ENCODE results near the gene SLX4IP. TPM values are rescaled to one million over a fixed set of nuclear protein-coding genes. Genes with fewer than 3 reads are reported as not detected.
A peak's percentile ranks its signal among the peaks of the same experiment; 100 is the strongest.

SLX4IP gene
- total RNA-seq, 2 experiments from 2014 or later = 4.9 to 5.2 TPM

- H3K4me1 Mint-ChIP-seq (ENCODE audit: low read depth) = peaks cover 38% of the 10 kb centered on the region
- no peak for DNase-seq
- intact Hi-C loops (cut with micrococcal nuclease) = loop anchor here (5.0 to 10.0 kb wide), 3 partner anchors 236 to 936 kb away; no protein-coding TSS in a partner anchor
- no peaks in the 10 kb centered on the region for H3K27me3 Mint-ChIP-seq (ENCODE audit: low read depth)
- H3K27ac Mint-ChIP-seq = no peak overlapping the region
- no peaks in the 10 kb centered on the region for H3K36me3 Mint-ChIP-seq (ENCODE audit: low read depth)
- no peak overlapping the region for H3K4me3 Mint-ChIP-seq
- CTCF ChIA-PET = interaction anchor here (0.6 kb wide), 1 partner anchor 554 kb away, joined by 3 read pairs; no protein-coding TSS in a partner anchor
- H3K9me3 Mint-ChIP-seq = no peaks in the 10 kb centered on the region
These were observed 115.4 kb downstream of the SLX4IP start for GRCh38 chr20:10550204-10551118.

- CTCF ChIA-PET = interaction anchor here (0.5 to 1.2 kb wide), 5 partner anchors 34 to 385 kb away, joined by 3 to 4 read pairs (median 3); no protein-coding TSS in a partner anchor
- no peaks in the 10 kb centered on the region for H3K27me3 Mint-ChIP-seq (ENCODE audit: low read depth)
- H3K9me3 Mint-ChIP-seq = no peaks in the 10 kb centered on the region
- no peaks in the 10 kb centered on the region for H3K36me3 Mint-ChIP-seq (ENCODE audit: low read depth)
- H3K4me3 Mint-ChIP-seq = no peak overlapping the region
- H3K27ac Mint-ChIP-seq = no peak overlapping the region
- intact Hi-C loops (cut with micrococcal nuclease) = loop anchor here (2.0 to 10.0 kb wide), 5 partner anchors 95 to 937 kb away; no protein-coding TSS in a partner anchor
- peak; percentile 66 for DNase-seq
- peaks cover 34% of the 10 kb centered on the region for H3K4me1 Mint-ChIP-seq (ENCODE audit: low read depth)
These were observed 116.9 kb downstream of the SLX4IP start for GRCh38 chr20:10551732-10552724.

- CTCF ChIA-PET = interaction anchor here (0.7 to 0.9 kb wide), 2 partner anchors 33 to 83 kb away, joined by 3 read pairs; no protein-coding TSS in a partner anchor
- H3K36me3 Mint-ChIP-seq (ENCODE audit: low read depth) = peaks cover 2% of the 10 kb centered on the region
- intact Hi-C loops (cut with micrococcal nuclease) = loop anchor here (1.0 to 10.0 kb wide), 8 partner anchors 93 to 991 kb away; partner anchors contain the start of gene SLX4IP
These were observed 118.3 kb downstream of the SLX4IP start for GRCh38 chr20:10553326-10553984.

GRCh38 chr20:10554285-10554684 is 119.2 kb downstream of the SLX4IP start:
- DNase-seq = no peak
- Mint-ChIP-seq H3K27ac (no peak overlapping the region), H3K36me3 (ENCODE audit: low read depth) (peaks cover 2% of the 10 kb centered on the region), H3K27me3 (ENCODE audit: low read depth) (no peaks in the 10 kb centered on the region), H3K4me1 (ENCODE audit: low read depth) (peaks cover 36% of the 10 kb centered on the region), H3K9me3 (no peaks in the 10 kb centered on the region), H3K4me3 (no peak overlapping the region)
- CTCF ChIA-PET = no interaction called here
- intact Hi-C loops (cut with micrococcal nuclease) = loop anchor here (5.0 to 10.0 kb wide), 3 partner anchors 239 to 939 kb away; no protein-coding TSS in a partner anchor

More at GRCh38 chr20:10553326-10553984, 118.3 kb downstream of the SLX4IP start:
- no peaks in the 10 kb centered on the region for H3K27me3 Mint-ChIP-seq (ENCODE audit: low read depth)
- peaks cover 37% of the 10 kb centered on the region for H3K4me1 Mint-ChIP-seq (ENCODE audit: low read depth)
- peak; percentile 74 for DNase-seq
- H3K27ac Mint-ChIP-seq = no peak overlapping the region
- no peaks in the 10 kb centered on the region for H3K9me3 Mint-ChIP-seq
- H3K4me3 Mint-ChIP-seq = no peak overlapping the region

- CTCF ChIA-PET = no interaction called here
- peaks cover 28% of the 10 kb centered on the region for H3K4me1 Mint-ChIP-seq (ENCODE audit: low read depth)
- intact Hi-C loops (cut with micrococcal nuclease) = loop anchor here (10.0 kb wide), 2 partner anchors 241 to 941 kb away; no protein-coding TSS in a partner anchor
These were observed 120.3 kb downstream of the SLX4IP start for GRCh38 chr20:10555393-10555792.

GRCh38 chr20:10555865-10556308 is 120.8 kb downstream of the SLX4IP start:
- intact Hi-C loops (cut with micrococcal nuclease) = loop anchor here (10.0 kb wide), 2 partner anchors 241 to 941 kb away; no protein-coding TSS in a partner anchor
- Mint-ChIP-seq H3K4me1 (ENCODE audit: low read depth) (peaks cover 24% of the 10 kb centered on the region), H3K36me3 (ENCODE audit: low read depth) (peaks cover 2% of the 10 kb centered on the region), H3K27me3 (ENCODE audit: low read depth) (no peaks in the 10 kb centered on the region), H3K27ac (no peak overlapping the region), H3K4me3 (no peak overlapping the region), H3K9me3 (no peaks in the 10 kb centered on the region)
- CTCF ChIA-PET = no interaction called here
- DNase-seq = no peak

More at GRCh38 chr20:10555393-10555792, 120.3 kb downstream of the SLX4IP start:
- no peaks in the 10 kb centered on the region for H3K9me3 Mint-ChIP-seq
- H3K27me3 Mint-ChIP-seq (ENCODE audit: low read depth) = no peaks in the 10 kb centered on the region
- H3K36me3 Mint-ChIP-seq (ENCODE audit: low read depth) = peaks cover 2% of the 10 kb centered on the region
- no peak overlapping the region for H3K27ac Mint-ChIP-seq
- H3K4me3 Mint-ChIP-seq = no peak overlapping the region
- no peak for DNase-seq

- Mint-ChIP-seq H3K36me3 (ENCODE audit: low read depth) (peaks cover 5% of the 10 kb centered on the region), H3K4me1 (ENCODE audit: low read depth) (peaks cover 19% of the 10 kb centered on the region), H3K4me3 (no peak overlapping the region), H3K27me3 (ENCODE audit: low read depth) (no peaks in the 10 kb centered on the region), H3K27ac (no peak overlapping the region), H3K9me3 (no peaks in the 10 kb centered on the region)
- CTCF ChIA-PET = no interaction called here
- intact Hi-C loops (cut with micrococcal nuclease) = loop anchor here (10.0 kb wide), 2 partner anchors 242 to 942 kb away; no protein-coding TSS in a partner anchor
- no peak for DNase-seq
These were observed 121.5 kb downstream of the SLX4IP start for GRCh38 chr20:10556519-10557083.

GRCh38 chr20:10557685-10558084 is 122.6 kb downstream of the SLX4IP start:
- H3K4me1 Mint-ChIP-seq (ENCODE audit: low read depth) = peaks cover 11% of the 10 kb centered on the region
- no peaks in the 10 kb centered on the region for H3K9me3 Mint-ChIP-seq
- intact Hi-C loops (cut with micrococcal nuclease) = loop anchor here (1.0 to 10.0 kb wide), 7 partner anchors 39 to 943 kb away; no protein-coding TSS in a partner anchor
- no peaks in the 10 kb centered on the region for H3K27me3 Mint-ChIP-seq (ENCODE audit: low read depth)
- no peak overlapping the region for H3K27ac Mint-ChIP-seq
- CTCF ChIA-PET = interaction anchor here (0.9 kb wide), 1 partner anchor 114 kb away, joined by 3 read pairs; no protein-coding TSS in a partner anchor
- no peak for DNase-seq
- peaks cover 11% of the 10 kb centered on the region for H3K36me3 Mint-ChIP-seq (ENCODE audit: low read depth)
- H3K4me3 Mint-ChIP-seq = no peak overlapping the region

- intact Hi-C loops (cut with micrococcal nuclease) = loop anchor here (1.0 to 10.0 kb wide), 7 partner anchors 40 to 944 kb away; no protein-coding TSS in a partner anchor
- H3K9me3 Mint-ChIP-seq = no peaks in the 10 kb centered on the region
- peaks cover 18% of the 10 kb centered on the region for H3K36me3 Mint-ChIP-seq (ENCODE audit: low read depth)
- H3K27ac Mint-ChIP-seq = peak overlapping the region; percentile 42
- CTCF ChIA-PET = interaction anchor here (0.6 to 0.9 kb wide), 2 partner anchors 41 to 652 kb away, joined by 4 read pairs; no protein-coding TSS in a partner anchor
- H3K4me3 Mint-ChIP-seq = no peak overlapping the region
- peaks cover 15% of the 10 kb centered on the region for H3K4me1 Mint-ChIP-seq (ENCODE audit: low read depth)
- no peaks in the 10 kb centered on the region for H3K27me3 Mint-ChIP-seq (ENCODE audit: low read depth)
- peak; percentile 77 for DNase-seq
These were observed 123.6 kb downstream of the SLX4IP start for GRCh38 chr20:10558635-10559187.

- intact Hi-C loops (cut with micrococcal nuclease) = loop anchor here (2.0 to 10.0 kb wide), 5 partner anchors 40 to 944 kb away; no protein-coding TSS in a partner anchor
- no peaks in the 10 kb centered on the region for H3K9me3 Mint-ChIP-seq
These were observed 124.2 kb downstream of the SLX4IP start for GRCh38 chr20:10559266-10559665.

More at GRCh38 chr20:10559266-10559665, 124.2 kb downstream of the SLX4IP start:
- no peak for DNase-seq
- no peak overlapping the region for H3K27ac Mint-ChIP-seq
- CTCF ChIA-PET = interaction anchor here (0.9 kb wide), 1 partner anchor 40 kb away, joined by 4 read pairs; no protein-coding TSS in a partner anchor
- H3K4me3 Mint-ChIP-seq = no peak overlapping the region
- peaks cover 18% of the 10 kb centered on the region for H3K36me3 Mint-ChIP-seq (ENCODE audit: low read depth)
- H3K27me3 Mint-ChIP-seq (ENCODE audit: low read depth) = no peaks in the 10 kb centered on the region
- H3K4me1 Mint-ChIP-seq (ENCODE audit: low read depth) = peaks cover 21% of the 10 kb centered on the region
